Measurements from ENCODE around the gene MB.

GRCh38 chr22:35641494-35642120, 24.5 kb upstream of the MB start:
- TF ChIP-seq CTCF (IDR thresholded peaks at IDR 0.05) (no peak), EZH2 (IDR thresholded peaks at IDR 0.05; ENCODE audit: borderline replicate concordance, insufficient read depth, low read depth, low read length, poor library complexity, severe bottlenecking) (no peak)
